CD4-positive, alpha-beta T cell treated with Interleukin-6 for 4 hours (primary cell): ENCODE measurements around the gene KRTAP2-3.
"Not testable (repeated sequence)": the region's sequence is repeated elsewhere in the genome, so short reads cannot be mapped to it uniquely, and the experiment has no call there.

Source experiments
- DNase-seq: peaks from one replicate; pipeline ENCODE4 v3.0.0-alpha.2; 2020; ENCODE audit warnings: mixed read lengths

The KRTAP2-3 gene, protein sequence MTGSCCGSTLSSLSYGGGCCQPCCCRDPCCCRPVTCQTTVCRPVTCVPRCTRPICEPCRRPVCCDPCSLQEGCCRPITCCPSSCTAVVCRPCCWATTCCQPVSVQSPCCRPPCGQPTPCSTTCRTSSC

DNA sequence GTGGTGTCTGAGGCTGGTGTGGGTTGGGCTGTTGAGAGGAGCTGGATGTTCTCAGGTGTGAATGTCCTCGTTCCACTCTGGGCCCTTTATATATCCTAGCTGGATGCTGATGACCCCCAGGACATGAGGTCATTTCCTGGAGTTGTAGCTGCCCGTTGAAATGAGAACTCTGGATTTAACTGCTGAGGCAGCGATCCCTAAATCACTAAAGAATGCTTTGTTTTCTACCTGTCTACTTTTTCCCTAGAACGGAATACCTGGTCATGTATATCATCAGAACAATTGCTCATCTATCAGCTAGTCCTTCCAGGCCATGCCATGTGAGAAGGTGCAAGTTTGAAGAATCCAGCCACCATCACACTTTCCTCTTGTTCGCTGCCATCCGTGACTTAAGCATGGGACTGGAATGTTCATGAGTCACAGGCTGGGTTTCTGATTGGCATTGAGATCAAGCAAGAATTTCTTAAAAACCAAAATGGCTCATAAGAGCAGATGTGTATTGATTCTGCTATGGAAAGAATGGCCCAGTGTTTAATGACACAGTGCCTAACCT, at the start of gene KRTAP2-3:
Gene KRTAP2-3 (minus strand): TSS at position 63 of the 553 bp plus-strand sequence. CDS start 64 bp downstream, outside the sequence.
- no peak for DNase-seq

DNA sequence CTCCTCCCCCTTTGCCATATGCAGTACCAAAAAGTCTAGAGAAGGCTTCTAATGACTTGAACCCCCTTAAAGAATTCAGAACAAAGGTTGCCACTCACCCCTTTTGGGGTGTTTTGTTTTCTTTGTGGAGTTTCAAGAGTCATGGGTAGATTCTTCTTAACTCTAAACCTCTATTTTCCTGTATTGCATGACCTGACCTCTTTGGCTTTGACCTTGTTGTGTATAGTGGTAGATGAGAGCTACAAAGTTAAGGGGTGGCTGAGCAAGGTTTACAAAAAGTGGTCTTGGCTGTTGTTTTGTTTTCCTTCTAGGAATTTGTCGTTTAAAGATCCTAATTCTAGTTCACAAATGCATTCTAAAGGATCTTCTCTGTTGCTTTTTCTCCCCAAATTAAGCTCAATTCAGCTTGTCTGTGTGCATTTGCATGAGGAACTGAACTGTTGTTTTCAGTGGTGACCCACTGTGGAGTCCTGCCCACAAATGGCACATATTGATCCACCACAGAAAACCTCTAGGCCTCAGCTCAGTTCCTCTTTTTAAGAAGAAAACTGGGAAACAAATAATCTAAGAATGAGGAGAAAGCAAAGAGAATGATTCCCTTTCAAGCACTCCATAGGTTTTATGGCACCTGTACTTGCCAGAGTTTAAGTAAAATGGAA, 48.9 kb upstream of the KRTAP2-3 start:
- DNase-seq, result not testable (repeated sequence)

DNA sequence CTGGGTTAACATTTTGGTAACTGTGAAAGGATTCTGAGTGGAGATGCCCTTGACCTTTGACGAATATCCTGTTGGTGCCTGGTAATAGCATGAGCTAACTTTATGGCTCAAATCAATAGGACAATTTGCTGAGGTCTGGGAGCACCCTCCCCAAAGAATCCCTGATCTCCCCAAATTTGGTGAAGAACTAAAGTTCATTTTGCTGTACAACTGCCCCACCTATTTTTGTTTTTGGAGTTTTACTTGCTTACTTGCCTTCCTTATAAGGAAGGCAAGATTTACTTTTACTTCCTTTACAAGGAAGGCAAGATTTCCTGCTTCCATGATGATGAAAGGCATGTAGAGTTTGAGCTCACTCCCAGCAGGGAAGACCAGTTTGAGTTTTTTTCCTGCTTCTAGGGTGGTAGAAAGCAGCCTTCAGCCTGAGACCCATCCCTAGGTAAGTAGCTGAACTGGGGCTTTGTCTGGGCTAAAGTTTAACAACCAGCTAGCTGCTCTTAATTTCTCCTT, 48.1 kb upstream of the KRTAP2-3 start:
- DNase-seq, result no peak

DNA sequence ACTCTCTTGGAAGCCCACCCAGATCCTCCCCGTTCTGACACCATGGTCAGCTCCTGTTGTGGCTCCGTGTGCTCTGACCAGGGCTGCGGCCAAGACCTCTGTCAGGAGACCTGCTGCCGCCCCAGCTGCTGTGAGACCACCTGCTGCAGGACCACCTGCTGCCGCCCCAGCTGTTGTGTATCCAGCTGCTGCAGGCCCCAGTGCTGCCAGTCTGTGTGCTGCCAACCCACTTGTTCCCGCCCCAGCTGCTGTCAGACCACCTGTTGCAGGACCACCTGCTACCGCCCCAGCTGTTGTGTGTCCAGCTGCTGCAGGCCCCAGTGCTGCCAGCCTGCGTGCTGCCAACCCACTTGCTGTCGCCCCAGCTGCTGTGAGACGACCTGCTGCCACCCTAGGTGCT, 45.4 kb upstream of the KRTAP2-3 start, which contains the start of gene KRTAP4-9:
Gene KRTAP4-9 (plus strand): TSS at position 43 of the 400 bp plus-strand sequence. CDS start 0 bp downstream, at position 43.
- DNase-seq, result not testable (repeated sequence)

DNA sequence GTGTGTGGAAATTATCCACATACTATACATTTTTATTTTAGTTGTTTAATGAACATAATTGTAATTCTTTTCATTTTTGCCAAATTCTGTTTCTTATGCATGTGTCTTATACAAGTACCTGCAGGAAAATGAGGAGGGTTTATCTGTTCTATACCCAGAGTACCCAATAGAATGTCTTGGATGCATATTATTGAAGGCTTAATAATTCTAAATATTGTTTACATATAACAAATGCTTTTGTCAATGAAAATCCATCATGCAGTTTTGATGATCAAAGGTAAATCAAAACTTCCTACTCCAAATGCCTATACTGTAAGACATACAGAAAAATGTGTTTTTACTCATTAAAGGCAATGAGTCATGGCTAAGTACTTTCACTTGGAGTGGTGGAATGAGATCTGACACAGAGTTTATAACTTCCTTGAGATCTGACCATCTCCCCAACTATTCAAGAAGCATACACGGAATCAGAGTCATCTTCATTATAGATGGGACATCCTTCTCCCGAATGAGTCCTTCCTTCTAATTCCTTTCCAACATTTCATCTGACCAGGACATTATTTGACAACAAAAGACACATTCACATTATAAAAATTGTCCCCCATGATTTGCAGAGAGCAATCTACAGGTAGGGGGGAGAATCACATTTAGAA, 44.6 kb upstream of the KRTAP2-3 start:
- DNase-seq, result not testable (repeated sequence)

DNA sequence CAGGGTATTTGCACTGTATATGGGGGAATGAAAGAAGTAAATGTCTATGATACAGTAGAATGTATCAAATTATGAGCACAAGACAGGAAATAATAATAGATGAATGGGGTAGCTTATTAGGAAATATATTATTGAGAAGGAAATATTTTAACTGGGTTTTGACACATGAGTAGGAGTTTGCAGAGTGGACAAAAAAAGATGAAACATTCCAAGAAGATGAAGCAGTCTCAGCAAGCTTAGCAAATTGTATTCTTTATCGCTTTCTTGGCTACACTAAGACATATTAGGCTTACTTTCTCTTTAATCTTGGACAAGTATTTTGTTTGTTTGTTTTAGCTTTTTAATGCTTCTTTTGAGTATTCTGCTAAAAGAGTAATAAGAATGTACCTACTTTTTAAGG, 44.0 kb upstream of the KRTAP2-3 start:
- no peak for DNase-seq

DNA sequence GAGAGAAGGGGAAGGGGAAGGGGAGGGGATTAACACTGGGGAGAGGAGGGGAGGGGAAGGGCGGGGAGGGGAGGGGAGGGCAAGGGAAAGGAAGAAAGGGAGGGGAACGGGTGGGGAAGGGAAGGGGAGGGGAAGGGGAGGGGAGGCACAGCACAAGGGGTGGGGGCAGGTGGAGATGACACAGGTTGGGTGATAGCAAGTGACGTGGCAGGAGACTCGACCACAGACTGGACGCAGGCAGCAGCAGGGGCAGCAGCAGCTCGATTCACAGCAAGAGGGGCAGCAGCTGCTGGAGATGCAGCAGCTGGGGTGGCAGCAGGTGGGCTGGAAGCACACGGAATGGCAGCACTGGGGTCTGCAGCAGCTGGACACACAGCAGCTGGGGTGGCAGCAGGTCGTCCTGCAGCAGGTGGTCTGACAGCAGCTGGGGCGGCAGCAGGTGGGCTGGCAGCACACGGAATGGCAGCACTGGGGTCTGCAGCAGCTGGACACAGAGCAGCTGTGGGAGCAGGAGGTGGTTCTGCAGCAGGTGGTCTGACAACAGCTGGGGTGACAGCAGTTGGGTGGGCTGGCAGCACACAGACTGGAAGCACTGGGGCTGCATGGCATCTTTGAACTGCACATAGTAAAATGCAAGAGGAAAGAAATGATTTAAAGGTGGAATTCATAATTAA, 41.8 kb upstream of the KRTAP2-3 start, which contains the start of gene KRTAP4-16:
Gene KRTAP4-16 (minus strand): TSS at position 624 of the 674 bp plus-strand sequence. CDS start 0 bp downstream, at position 624.
- no peak for DNase-seq

DNA sequence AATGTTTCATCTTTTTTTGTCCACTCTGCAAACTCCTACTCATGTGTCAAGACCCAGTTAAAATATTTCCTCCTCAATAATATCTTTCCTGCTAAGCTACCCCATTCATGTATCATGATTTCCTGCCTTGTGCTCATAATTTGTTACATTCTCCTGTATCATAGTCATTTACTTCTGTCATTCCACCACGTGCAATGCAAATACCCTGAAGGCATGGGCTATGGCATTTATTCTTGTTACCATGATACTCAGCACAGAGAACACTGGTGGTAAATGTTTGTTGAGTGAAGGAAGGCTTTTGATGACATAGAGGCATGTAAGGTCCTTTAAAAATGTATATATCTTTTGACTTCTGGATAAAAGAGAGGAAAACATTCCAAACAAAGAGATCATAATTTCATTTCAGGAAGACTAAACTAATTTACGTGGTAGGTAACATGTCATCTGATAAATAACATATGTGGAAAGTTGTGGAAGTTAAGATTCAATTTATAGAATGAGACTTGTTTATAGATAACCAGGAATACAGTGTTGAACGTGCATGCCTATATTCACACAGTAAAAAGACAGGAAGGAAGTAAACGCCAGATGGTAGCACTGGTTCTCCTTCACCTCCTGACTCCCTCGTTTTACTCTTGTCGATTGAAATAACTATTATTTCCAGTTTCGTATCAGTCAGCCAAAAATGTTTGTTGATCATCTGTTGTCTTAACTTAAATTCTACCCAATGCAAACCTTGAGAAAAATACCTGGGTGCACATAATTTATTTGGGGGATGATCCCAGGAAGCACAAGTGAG, 40.0 kb upstream of the KRTAP2-3 start:
- DNase-seq, result not testable (repeated sequence)

DNA sequence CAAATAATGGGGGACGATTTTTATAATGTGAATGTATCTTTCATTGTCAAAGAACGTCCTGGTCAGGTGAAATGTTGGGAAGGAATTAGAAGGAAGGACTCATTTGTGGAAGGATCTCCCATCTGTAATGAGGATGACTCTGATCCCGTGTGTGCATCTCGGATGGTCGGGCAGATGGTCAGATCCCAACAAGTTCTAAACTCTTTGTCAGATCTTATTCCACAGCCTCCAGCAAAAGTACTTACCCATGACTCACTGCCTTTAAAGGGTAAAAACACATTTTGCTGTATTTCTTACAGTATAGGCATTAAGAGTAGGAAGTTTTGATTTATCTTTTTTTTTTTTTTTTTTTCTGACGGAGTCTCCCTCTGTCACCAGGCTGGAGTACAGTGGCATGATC, 38.6 kb upstream of the KRTAP2-3 start:
- DNase-seq, result no peak

DNA sequence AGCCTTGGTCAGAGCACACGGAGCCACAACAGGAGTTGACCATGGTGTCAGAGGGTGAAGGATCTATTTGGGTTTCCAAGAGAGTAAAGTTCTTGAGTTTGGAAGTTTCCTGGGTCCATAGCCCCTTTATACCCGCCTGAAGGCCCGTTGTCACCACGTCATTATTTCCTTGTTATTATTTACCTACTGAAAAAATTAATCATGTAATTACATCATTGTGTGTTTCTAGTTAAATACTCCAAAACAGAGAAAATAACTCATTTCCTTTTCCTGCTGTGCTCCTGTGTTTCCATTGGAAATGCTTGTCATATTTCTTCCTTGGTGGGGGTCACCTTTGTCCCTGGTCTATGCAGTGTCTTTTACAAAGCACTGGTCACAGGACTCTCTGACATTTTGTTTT, 38.1 kb upstream of the KRTAP2-3 start, which contains the start of gene KRTAP4-8:
Gene KRTAP4-8 (minus strand): TSS at position 101 of the 400 bp plus-strand sequence. CDS start 58 bp downstream, at position 43.
- no peak for DNase-seq

DNA sequence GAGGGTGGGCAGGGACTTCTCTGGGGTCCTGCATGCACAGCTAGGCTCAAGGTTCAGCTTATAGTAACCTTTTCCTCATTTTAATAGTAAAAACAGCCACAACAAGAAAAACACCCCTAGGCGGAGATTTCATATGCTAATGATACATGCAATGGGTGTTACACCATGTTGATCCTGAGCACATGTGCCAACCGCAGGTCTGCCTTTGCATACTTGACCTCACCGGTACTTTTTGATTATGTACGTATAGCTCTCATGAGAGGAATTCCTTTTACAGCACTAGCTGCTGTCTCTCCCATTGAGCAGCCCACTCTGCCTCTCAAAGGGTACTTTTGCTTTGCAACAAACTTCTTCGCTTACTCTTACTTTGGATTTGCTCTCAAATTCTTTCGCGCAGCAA, 36.1 kb upstream of the KRTAP2-3 start:
- DNase-seq, result no peak

DNA sequence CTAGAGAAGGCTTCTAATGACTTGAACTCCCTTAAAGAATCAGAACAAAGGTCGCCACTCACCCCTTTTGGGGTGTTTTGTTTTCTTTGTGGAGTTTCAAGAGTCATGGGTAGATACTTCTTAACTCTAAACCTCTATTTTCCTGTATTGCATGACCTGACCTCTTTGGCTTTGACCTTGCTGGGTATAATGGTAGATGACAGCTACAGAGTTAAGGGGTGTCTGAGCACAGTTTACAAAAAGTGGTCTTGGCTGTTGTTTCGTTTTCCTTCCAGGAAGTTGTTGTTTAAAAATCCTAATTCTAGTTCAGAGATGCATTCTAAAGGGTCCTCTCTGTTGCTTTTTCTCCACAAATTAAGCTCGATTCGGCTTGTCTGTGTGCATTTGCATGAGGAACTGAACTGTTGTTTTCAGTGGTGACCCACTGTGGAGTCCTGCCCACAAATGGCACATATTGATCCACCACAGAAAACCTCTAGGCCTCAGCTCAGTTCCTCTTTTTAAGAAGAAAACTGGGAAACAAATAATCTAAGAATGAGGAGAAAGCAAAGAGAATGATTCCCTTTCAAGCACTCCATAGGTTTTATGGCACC, 28.9 kb upstream of the KRTAP2-3 start:
- DNase-seq, result not testable (repeated sequence)

DNA sequence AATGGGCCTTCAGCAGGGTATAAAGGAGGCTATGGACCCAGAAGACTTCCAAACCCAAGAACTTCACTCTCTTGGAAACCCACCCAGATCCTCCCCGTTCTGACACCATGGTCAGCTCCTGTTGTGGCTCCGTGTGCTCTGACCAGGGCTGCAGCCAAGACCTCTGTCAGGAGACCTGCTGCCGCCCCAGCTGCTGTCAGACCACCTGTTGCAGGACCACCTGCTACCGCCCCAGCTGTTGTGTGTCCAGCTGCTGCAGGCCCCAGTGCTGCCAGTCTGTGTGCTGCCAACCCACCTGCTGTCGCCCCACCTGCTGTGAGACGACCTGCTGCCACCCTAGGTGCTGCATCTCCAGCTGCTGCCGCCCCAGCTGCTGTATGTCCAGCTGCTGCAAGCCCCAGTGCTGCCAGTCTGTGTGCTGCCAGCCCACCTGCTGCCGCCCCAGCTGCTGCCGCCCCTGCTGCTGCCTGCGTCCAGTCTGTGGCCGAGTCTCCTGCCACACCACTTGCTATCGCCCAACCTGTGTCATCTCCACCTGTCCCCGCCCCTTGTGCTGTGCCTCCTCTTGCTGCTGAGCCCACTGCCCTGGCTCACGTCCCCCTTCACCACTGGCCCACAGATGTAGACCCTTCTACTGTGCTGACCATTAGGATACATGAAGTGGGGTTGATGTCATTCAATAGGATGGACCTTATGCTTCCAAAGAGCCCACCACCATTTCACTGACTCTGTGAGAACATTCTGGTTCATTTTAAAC, 24.4 kb upstream of the KRTAP2-3 start, which contains the start of gene KRTAP4-7:
Gene KRTAP4-7 (plus strand): TSS at position 51 of the 757 bp plus-strand sequence. CDS start 57 bp downstream, at position 108.
- DNase-seq, result not testable (repeated sequence)

DNA sequence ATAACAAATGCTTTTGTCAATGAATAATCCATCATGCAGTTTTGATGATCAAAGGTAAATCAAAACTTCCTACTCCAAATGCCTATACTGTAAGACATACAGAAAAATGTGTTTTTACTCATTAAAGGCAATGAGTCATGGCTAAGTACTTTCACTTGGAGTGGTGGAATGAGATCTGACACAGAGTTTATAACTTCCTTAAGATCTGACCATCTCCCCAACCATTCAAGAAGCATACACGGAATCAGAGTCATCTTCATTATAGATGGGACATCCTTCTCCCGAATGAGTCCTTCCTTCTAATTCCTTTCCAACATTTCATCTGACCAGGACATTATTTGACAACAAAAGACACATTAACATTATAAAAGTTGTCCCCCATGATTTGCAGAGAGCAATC, 23.5 kb upstream of the KRTAP2-3 start:
- DNase-seq, result not testable (repeated sequence)

DNA sequence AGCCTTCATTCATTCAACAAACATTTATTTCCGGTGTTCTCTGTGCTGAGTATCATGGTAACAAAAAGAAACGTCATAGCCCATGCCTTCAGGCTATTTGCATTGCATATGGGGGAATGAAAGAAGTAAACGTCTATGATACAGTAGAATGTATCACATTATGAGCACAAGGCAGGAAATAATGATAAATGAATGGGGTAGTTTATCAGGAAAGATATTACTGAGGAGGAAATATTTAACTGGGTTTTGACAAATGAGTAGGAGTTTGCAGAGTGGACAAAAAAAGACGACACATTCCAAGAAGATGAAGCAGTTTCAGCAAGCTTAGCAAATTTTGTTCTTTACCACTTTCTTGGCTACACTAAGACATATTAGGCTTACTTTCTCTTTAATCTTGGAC, 22.7 kb upstream of the KRTAP2-3 start:
- no peak for DNase-seq

DNA sequence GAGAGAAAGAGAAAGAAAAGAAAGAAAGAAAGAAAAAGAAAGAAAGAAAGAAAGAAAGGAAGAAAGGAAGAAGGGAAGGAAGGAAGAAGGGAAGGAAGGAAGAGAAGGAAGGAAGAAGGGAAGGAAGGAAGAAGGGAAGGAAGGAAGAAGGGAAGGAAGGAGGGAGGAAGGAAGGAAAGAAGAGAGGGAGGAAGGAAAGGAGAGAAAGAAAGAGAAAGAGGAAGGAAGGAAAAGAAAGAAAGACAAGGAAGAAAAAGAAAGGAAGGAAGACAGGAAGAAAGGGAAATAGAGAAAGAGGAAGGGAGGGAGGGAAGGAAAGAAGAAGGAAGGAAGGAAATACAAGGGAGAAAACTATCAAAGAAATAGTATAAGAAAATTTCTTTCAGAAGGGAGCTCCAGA, 16.9 kb upstream of the KRTAP2-3 start:
- DNase-seq, result no peak

DNA sequence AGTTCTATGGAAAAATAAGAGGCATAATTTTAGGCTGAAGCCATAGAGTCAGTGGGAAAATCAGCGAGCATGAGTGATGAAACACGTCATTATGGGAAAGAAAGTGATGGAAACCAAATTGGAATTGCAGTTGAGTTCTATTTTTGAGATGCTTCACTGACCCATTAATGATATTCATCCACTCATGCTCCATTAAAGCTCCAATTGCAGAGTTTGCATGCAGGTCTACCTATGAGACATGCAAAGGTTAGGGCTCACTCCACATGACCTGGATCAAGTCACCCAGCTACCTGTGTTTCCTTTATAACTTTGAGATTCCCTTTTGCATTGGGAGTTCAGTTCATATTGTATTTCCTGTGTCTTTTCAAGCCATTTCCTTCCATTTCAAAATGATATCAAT, 13.8 kb upstream of the KRTAP2-3 start:
- no peak for DNase-seq

DNA sequence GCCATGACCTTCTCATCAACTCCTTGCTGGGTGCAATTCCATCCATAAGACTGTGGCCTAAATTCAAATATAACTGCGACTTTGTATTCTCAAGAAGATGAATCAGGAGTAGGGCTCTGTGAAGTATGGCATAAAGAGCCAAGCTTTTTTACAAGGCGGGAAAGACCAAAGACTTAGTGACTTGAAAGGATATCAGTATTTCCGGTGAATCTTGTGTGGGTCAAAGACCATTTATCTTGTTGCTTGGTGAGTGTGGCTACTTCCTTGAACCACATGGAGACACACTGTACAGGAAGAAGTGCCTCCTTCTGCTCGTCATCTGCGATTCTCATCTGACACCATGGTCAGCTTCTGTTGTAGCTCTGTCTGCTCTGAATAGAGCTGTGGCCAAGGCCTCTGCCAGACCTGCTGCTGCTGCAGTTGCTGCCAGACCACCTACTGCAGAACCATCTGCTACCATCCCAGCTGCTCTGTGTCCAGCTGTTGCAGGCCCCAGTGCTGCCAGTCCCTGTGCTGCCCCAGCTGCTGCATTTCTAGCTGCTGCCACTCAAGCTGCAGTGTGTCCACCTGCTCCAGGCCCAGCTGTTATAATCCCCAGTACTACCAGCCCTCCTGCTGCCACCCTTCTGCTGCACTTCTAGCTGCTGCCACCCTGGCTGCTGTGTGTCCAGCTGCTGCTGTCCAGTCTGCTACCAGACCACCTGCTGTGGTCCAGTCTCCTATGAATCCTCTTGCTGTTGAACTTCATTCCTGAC, 11.9 kb upstream of the KRTAP2-3 start:
- no peak for DNase-seq

DNA sequence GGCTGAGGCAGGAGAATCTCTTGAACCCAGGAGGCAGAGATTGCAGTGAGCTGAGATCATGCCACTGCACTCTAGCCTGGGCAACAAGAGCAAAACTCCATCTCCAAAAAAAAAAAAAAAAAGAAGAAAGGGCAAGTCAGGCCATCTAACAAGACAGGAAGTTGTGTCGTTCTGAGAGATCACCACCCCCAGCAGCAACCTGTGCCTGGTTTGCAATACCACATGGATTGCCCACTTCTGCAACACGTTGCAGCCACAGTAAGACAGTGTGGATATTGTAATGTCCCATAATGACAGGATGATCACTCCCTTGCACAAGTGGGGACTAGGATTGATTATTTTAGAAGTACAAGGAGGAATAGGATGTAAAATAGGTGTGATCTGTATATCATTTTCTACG, 9.1 kb upstream of the KRTAP2-3 start:
- no peak for DNase-seq

DNA sequence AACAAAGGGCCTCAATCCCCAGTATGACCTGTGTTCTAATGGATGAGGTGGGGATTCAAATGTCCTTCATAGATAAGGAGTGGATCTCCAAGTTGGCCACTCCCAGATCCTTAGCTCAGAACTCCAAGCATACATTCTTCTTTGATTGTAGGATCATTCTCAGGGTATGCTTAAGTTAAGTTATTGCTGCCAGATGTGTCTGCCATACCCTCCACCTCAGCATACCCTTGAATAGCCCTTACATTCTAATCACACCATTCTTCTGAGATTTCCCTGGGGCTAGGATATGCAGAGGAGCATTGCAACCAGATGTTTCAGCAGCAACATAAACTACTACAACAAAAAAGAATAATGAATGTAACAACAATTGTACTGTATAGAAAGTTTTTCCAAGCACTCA, 7.4 kb upstream of the KRTAP2-3 start:
- DNase-seq, result no peak
